Fibroblast of the aortic adventitia (primary cell): ENCODE results near the gene SLC22A12. TPM values are rescaled to one million over a fixed set of nuclear protein-coding genes. Genes with fewer than 3 reads are reported as not detected.

Experiments used
- DNase-seq: peaks from one replicate; pipeline ENCODE4 v3.0.0-alpha.2; 2010; ENCODE audit warnings: low read depth
- H3K4me3 ChIP-seq: 2 replicates; pipeline ENCODE4 v1.5.1; 2011; ENCODE audit warnings: low read depth, mild to moderate bottlenecking, control low read depth, low read length, moderate library complexity
- total RNA-seq: library from RNA; depleted of rRNA; stranded (reverse); fragments of >200 nt; gene quantifications from 2 replicates; pipeline ENCODE4 v1.2.3, GENCODE V29; 2012; ENCODE audit warnings: low replicate concordance
- TF ChIP-seq, protein P1 (sequence below): IDR thresholded peaks from 2 replicates; pipeline ENCODE4 v1.5.1; 2011; ENCODE audit warnings: mild to moderate bottlenecking, low read length, control low read depth, inconsistent platforms; ENCODE audit not compliant: insufficient read depth

Gene SLC22A12
- total RNA-seq, 1 donor, result not detected

DNA sequence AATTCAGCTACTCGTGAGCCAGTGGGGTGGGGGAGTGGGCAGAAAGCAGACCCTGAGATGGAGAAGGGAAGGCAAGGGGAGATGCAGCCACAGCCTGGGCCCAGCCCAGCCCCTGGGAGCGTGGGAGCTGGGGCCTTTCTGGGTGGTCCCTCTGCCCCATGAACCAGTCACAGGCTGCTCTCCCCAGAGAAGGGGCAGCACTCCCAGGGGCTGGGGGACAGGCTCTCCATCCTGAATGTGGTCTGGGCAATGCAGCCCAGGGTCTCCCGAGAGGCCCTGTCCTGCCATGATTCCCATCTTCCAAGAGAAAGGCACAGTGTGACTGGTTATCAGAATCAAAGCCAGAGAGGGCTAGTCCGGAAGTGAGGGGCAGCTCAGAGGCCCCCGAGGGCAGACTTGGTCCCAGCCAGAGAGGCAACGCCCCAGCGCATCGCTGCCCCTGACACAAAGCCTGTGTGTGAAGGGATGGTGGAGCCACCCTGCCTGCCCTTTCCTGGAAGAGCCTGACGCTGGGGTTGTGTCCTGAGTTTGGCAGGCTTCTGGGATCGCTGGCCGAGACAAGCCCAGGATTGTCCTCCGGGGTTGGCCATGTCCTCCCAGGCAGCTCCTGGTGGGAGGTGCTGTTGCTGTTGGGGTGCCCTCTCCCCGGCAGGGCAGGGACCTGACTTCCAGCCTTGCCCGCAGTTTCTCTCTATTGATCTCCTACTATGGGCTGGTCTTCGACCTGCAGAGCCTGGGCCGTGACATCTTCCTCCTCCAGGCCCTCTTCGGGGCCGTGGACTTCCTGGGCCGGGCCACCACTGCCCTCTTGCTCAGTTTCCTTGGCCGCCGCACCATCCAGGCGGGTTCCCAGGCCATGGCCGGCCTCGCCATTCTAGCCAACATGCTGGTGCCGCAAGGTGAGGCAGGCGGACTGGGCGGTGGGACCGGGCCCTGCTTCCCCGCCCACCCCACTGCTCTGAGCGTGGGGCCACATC lies 23.8 kb upstream of the SLC22A12 start:
- H3K4me3 ChIP-seq, result no peak overlapping the region
- TF ChIP-seq, protein P1, sequence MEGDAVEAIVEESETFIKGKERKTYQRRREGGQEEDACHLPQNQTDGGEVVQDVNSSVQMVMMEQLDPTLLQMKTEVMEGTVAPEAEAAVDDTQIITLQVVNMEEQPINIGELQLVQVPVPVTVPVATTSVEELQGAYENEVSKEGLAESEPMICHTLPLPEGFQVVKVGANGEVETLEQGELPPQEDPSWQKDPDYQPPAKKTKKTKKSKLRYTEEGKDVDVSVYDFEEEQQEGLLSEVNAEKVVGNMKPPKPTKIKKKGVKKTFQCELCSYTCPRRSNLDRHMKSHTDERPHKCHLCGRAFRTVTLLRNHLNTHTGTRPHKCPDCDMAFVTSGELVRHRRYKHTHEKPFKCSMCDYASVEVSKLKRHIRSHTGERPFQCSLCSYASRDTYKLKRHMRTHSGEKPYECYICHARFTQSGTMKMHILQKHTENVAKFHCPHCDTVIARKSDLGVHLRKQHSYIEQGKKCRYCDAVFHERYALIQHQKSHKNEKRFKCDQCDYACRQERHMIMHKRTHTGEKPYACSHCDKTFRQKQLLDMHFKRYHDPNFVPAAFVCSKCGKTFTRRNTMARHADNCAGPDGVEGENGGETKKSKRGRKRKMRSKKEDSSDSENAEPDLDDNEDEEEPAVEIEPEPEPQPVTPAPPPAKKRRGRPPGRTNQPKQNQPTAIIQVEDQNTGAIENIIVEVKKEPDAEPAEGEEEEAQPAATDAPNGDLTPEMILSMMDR, result no peak
- no peak for DNase-seq

DNA sequence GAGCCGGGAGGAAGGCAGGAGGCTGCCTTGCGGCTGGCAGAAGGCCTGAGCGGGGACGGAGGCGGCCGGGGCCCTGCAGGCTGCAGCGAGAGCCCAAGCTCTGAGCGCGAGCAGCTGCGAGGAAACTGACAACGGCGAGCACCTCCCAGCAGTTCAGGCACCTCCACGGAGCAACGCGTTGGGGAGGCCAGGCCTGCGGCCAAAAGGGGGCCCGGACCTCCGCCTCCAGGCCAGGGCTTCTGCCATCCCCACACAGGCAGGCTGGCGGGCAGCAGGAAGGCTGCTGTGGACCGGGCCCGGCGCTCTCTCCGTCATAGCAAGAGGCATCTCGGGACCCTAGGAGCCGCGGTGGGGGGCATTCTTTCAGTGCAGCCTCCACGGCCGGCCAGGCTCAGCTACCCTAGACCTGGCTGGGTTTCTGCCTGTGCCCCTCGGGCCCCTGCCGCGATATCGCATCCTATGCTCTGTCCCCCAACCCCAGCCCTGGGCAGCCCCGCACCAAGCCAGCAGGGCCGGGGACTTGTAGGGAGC lies 22.9 kb upstream of the SLC22A12 start:
- TF ChIP-seq, protein P1, result no peak
- no peak for DNase-seq
- H3K4me3 ChIP-seq, result no peak overlapping the region

DNA sequence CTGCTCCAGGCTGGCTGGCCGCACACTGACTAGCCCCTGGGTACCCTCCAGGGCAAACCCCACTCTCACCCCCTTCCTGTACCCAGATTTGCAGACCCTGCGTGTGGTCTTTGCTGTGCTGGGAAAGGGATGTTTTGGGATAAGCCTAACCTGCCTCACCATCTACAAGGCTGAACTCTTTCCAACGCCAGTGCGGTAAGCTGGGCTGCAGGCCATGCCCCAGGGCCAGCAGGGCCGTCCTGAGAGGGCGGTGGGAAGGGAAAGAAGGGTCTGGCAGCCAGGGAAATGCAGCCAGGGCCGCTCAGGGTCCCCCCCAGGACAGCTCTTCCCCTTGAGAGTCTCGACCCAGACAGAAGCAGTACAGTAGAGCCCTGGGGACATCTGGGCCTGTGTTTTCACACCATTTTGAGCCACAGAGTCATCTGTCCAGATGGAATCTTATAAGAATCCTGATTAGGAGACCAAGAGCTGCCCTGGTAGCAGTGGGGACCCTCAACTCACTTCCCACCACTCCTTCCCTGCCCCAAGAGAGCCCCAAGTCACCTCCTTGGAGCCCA lies 22.4 kb upstream of the SLC22A12 start:
- no peak for DNase-seq
- no peak overlapping the region for H3K4me3 ChIP-seq
- TF ChIP-seq, protein P1, result no peak

DNA sequence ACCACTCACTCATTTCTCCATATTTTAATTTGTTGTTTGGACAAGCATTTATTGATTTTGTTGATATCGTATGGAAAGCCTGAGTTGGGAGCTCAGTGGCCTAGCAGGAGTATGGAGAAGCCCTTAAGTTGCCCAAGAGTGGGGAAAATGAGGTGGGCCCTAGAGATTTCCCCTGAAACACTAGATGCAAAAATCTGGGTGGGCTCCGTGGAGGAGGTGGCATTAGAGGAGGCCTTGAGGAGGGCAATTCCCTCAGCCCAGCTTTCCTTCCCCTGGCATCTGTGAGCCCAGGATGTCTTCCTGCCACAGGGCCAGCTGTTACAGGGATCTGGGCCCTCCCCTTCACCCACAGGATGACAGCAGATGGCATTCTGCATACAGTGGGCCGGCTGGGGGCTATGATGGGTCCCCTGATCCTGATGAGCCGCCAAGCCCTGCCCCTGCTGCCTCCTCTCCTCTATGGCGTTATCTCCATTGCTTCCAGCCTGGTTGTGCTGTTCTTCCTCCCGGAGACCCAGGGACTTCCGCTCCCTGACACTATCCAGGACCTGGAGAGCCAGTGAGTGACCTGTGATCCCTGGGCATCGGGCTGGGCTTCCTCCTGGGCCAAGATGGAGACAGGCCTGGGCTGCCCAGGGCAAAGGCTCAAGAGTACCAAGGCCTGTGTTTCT lies 21.6 kb upstream of the SLC22A12 start:
- TF ChIP-seq, protein P1, result no peak
- no peak overlapping the region for H3K4me3 ChIP-seq
- no peak for DNase-seq

DNA sequence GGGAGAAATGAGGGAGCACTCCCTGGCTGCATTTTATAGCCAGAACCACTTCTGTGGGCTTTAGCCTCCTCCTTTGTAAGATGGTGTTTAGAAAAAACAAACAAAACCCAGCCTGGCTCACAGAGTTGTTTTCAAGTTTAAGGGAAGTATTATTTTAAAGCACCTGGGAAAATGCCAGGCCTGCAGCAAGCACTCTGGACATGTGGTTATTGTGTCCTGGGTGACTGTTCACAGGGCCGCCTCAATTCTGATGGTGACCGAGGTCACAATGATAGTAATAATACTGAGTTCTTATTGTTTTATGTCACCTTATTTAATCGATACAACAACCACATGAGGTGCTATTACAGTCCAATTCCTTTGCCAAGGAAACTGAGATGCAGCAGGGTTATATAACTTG lies 20.7 kb upstream of the SLC22A12 start:
- no peak overlapping the region for H3K4me3 ChIP-seq
- DNase-seq, result no peak
- TF ChIP-seq, protein P1, result no peak

DNA sequence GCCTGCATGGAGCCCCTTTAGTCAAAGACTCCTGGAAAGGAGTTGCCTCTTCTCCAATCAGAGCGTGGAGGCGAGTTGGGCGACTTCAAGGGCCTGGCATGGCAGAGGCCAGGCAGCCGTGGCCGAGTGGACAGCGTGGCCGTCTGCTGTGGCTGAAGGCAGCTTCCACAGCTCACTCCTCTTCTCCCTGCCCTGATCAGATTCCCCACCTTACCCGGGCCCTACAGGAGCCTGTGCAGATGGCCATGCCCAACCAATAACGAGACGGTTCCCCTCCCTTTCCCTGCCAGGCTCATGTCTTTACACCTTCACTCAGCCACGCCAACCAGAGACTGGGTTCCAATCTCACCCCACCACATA lies 20.0 kb upstream of the SLC22A12 start:
- no peak for DNase-seq
- TF ChIP-seq, protein P1, result no peak
- H3K4me3 ChIP-seq, result no peak overlapping the region
